ENCODE results near the gene FRMPD4.

Gene FRMPD4

GRCh38 chrX:12139934-12140611 lies 1.8 kb downstream of the FRMPD4 start:
- ChIA-PET POLR2A (no interaction called here), CTCF (no interaction called here)
- no peak for DNase-seq

GRCh38 chrX:12141511-12141910 lies 3.2 kb downstream of the FRMPD4 start:
- no CpG with 5 or more reads among the region's 3 CpGs for WGBS (ENCODE audit: insufficient coverage)
- no peak overlapping the region for H3K4me3 ChIP-seq (ENCODE audit: control insufficient read depth in 1 of 7, extremely low read depth in 1 of 7, insufficient read depth in 4 of 7, low read depth in 2 of 7, low read length in 6 of 7)
- no peak for DNase-seq
- ChIA-PET POLR2A (no interaction called here), CTCF (no interaction called here)
- no peak overlapping the region for H3K27ac ChIP-seq (ENCODE audit: insufficient read depth in 1 of 2, low read depth in 1 of 2, low read length in 2 of 2, poor library complexity in 1 of 2, severe bottlenecking in 2 of 2)
- H3K27me3 ChIP-seq (replicated peaks in 2 of 5; ENCODE audit: control insufficient read depth in 4 of 5, insufficient read depth in 5 of 5, low read length in 4 of 5) = peaks cover 3 to 37% (median 21%) of the 10 kb centered on the region in 5 experiments
- H3K9me3 ChIP-seq (ENCODE audit: control extremely low read depth in 1 of 5, control insufficient read depth in 4 of 5, insufficient read depth in 2 of 5, low read depth in 1 of 5, low read length in 4 of 5) = no peaks in the 10 kb centered on the region
- H3K4me1 ChIP-seq (ENCODE audit: control extremely low read depth in 1 of 4, control insufficient read depth in 4 of 4, insufficient read depth in 4 of 4, low read length in 3 of 4) = no peaks in the 10 kb centered on the region
- no peaks in the 10 kb centered on the region for H3K36me3 ChIP-seq (ENCODE audit: control insufficient read depth in 4 of 4, insufficient read depth in 4 of 4, low read length in 3 of 4)

More at GRCh38 chrX:12139934-12140611, 1.8 kb downstream of the FRMPD4 start:
- H3K36me3 ChIP-seq (ENCODE audit: control insufficient read depth in 4 of 4, insufficient read depth in 4 of 4, low read length in 3 of 4) = no peaks in the 10 kb centered on the region
- H3K9me3 ChIP-seq (ENCODE audit: control extremely low read depth in 1 of 5, control insufficient read depth in 4 of 5, insufficient read depth in 2 of 5, low read depth in 1 of 5, low read length in 4 of 5) = no peaks in the 10 kb centered on the region
- peaks cover 3 to 45% (median 21%) of the 10 kb centered on the region in 5 experiments for H3K27me3 ChIP-seq (replicated peaks in 2 of 5; ENCODE audit: control insufficient read depth in 4 of 5, insufficient read depth in 5 of 5, low read length in 4 of 5)
- 48% methylated on average over 3 of the region's 4 CpGs for WGBS (ENCODE audit: insufficient coverage)
- no peak overlapping the region for H3K27ac ChIP-seq (ENCODE audit: insufficient read depth in 1 of 2, low read depth in 1 of 2, low read length in 2 of 2, poor library complexity in 1 of 2, severe bottlenecking in 2 of 2)
- no peaks in the 10 kb centered on the region for H3K4me1 ChIP-seq (ENCODE audit: control extremely low read depth in 1 of 4, control insufficient read depth in 4 of 4, insufficient read depth in 4 of 4, low read length in 3 of 4)
- H3K4me3 ChIP-seq (ENCODE audit: control insufficient read depth in 1 of 7, extremely low read depth in 1 of 7, insufficient read depth in 4 of 7, low read depth in 2 of 7, low read length in 6 of 7) = no peak overlapping the region

- WGBS (ENCODE audit: insufficient coverage) = 84% methylated on average over 3 of the region's 4 CpGs
Measured at GRCh38 chrX:12142661-12143060, 4.4 kb downstream of the FRMPD4 start.

GRCh38 chrX:12145402-12145801 lies 7.1 kb downstream of the FRMPD4 start:
- no peaks in the 10 kb centered on the region for H3K4me1 ChIP-seq (ENCODE audit: control extremely low read depth in 1 of 4, control insufficient read depth in 4 of 4, insufficient read depth in 4 of 4, low read length in 3 of 4)
- no peaks in the 10 kb centered on the region for H3K9me3 ChIP-seq (ENCODE audit: control extremely low read depth in 1 of 5, control insufficient read depth in 4 of 5, insufficient read depth in 2 of 5, low read depth in 1 of 5, low read length in 4 of 5)
- no peak overlapping the region for H3K4me3 ChIP-seq (ENCODE audit: control insufficient read depth in 1 of 7, extremely low read depth in 1 of 7, insufficient read depth in 4 of 7, low read depth in 2 of 7, low read length in 6 of 7)
- POLR2A ChIA-PET = no interaction called here
- H3K36me3 ChIP-seq (ENCODE audit: control insufficient read depth in 4 of 4, insufficient read depth in 4 of 4, low read length in 3 of 4) = no peaks in the 10 kb centered on the region
- H3K27ac ChIP-seq (ENCODE audit: insufficient read depth in 1 of 2, low read depth in 1 of 2, low read length in 2 of 2, poor library complexity in 1 of 2, severe bottlenecking in 2 of 2) = no peak overlapping the region
- WGBS (ENCODE audit: insufficient coverage) = 78% methylated on average over 1 of the region's 2 CpGs
- H3K27me3 ChIP-seq (replicated peaks in 2 of 5; ENCODE audit: control insufficient read depth in 4 of 5, insufficient read depth in 5 of 5, low read length in 4 of 5) = peaks cover 0 to 3% (median under 1%) of the 10 kb centered on the region in 5 experiments
- CTCF ChIA-PET = no interaction called here
- no peak for DNase-seq

More at GRCh38 chrX:12142661-12143060, 4.4 kb downstream of the FRMPD4 start:
- ChIA-PET CTCF (no interaction called here), POLR2A (no interaction called here)
- Histone ChIP-seq H3K4me3 (ENCODE audit: control insufficient read depth in 1 of 7, extremely low read depth in 1 of 7, insufficient read depth in 4 of 7, low read depth in 2 of 7, low read length in 6 of 7) (no peak overlapping the region), H3K36me3 (ENCODE audit: control insufficient read depth in 4 of 4, insufficient read depth in 4 of 4, low read length in 3 of 4) (no peaks in the 10 kb centered on the region), H3K4me1 (ENCODE audit: control extremely low read depth in 1 of 4, control insufficient read depth in 4 of 4, insufficient read depth in 4 of 4, low read length in 3 of 4) (no peaks in the 10 kb centered on the region), H3K9me3 (ENCODE audit: control extremely low read depth in 1 of 5, control insufficient read depth in 4 of 5, insufficient read depth in 2 of 5, low read depth in 1 of 5, low read length in 4 of 5) (no peaks in the 10 kb centered on the region), H3K27me3 (replicated peaks in 2 of 5; ENCODE audit: control insufficient read depth in 4 of 5, insufficient read depth in 5 of 5, low read length in 4 of 5) (peaks cover 3 to 28% (median 19%) of the 10 kb centered on the region in 5 experiments), H3K27ac (ENCODE audit: insufficient read depth in 1 of 2, low read depth in 1 of 2, low read length in 2 of 2, poor library complexity in 1 of 2, severe bottlenecking in 2 of 2) (no peak overlapping the region)
- no peak for DNase-seq

GRCh38 chrX:12149670-12150407 lies 11.6 kb downstream of the FRMPD4 start:
- CTCF ChIA-PET = no interaction called here
- H3K4me1 ChIP-seq (ENCODE audit: control extremely low read depth in 1 of 4, control insufficient read depth in 4 of 4, insufficient read depth in 4 of 4, low read length in 3 of 4) = no peaks in the 10 kb centered on the region
- no peaks in the 10 kb centered on the region for H3K36me3 ChIP-seq (ENCODE audit: control insufficient read depth in 4 of 4, insufficient read depth in 4 of 4, low read length in 3 of 4)
- H3K27me3 ChIP-seq (replicated peaks in 2 of 5; ENCODE audit: control insufficient read depth in 4 of 5, insufficient read depth in 5 of 5, low read length in 4 of 5) = no peaks in the 10 kb centered on the region
- 92% methylated on average over 3 of the region's 4 CpGs for WGBS (ENCODE audit: insufficient coverage)
- no peak overlapping the region for H3K4me3 ChIP-seq (ENCODE audit: control insufficient read depth in 1 of 7, extremely low read depth in 1 of 7, insufficient read depth in 4 of 7, low read depth in 2 of 7, low read length in 6 of 7)
- H3K27ac ChIP-seq (ENCODE audit: insufficient read depth in 1 of 2, low read depth in 1 of 2, low read length in 2 of 2, poor library complexity in 1 of 2, severe bottlenecking in 2 of 2) = no peak overlapping the region
- no peak for DNase-seq
- POLR2A ChIA-PET = no interaction called here
- H3K9me3 ChIP-seq (ENCODE audit: control extremely low read depth in 1 of 5, control insufficient read depth in 4 of 5, insufficient read depth in 2 of 5, low read depth in 1 of 5, low read length in 4 of 5) = no peaks in the 10 kb centered on the region

- H3K4me3 ChIP-seq (ENCODE audit: control insufficient read depth in 1 of 7, extremely low read depth in 1 of 7, insufficient read depth in 4 of 7, low read depth in 2 of 7, low read length in 6 of 7) = no peak overlapping the region
- CTCF ChIA-PET = no interaction called here
- no peak overlapping the region for H3K27ac ChIP-seq (ENCODE audit: insufficient read depth in 1 of 2, low read depth in 1 of 2, low read length in 2 of 2, poor library complexity in 1 of 2, severe bottlenecking in 2 of 2)
- H3K4me1 ChIP-seq (ENCODE audit: control extremely low read depth in 1 of 4, control insufficient read depth in 4 of 4, insufficient read depth in 4 of 4, low read length in 3 of 4) = no peaks in the 10 kb centered on the region
- POLR2A ChIA-PET = no interaction called here
- 100% methylated on average over 1 of the region's 4 CpGs for WGBS (ENCODE audit: insufficient coverage)
- H3K36me3 ChIP-seq (ENCODE audit: control insufficient read depth in 4 of 4, insufficient read depth in 4 of 4, low read length in 3 of 4) = no peaks in the 10 kb centered on the region
- H3K27me3 ChIP-seq (replicated peaks in 2 of 5; ENCODE audit: control insufficient read depth in 4 of 5, insufficient read depth in 5 of 5, low read length in 4 of 5) = no peaks in the 10 kb centered on the region
- DNase-seq = no peak
- H3K9me3 ChIP-seq (ENCODE audit: control extremely low read depth in 1 of 5, control insufficient read depth in 4 of 5, insufficient read depth in 2 of 5, low read depth in 1 of 5, low read length in 4 of 5) = no peaks in the 10 kb centered on the region
Measured at GRCh38 chrX:12153317-12153716, 15.0 kb downstream of the FRMPD4 start.

GRCh38 chrX:12153741-12154140 lies 15.5 kb downstream of the FRMPD4 start:
- WGBS (ENCODE audit: insufficient coverage) = 60% methylated on average over 1 of the region's 1 CpG
- no peak for DNase-seq
- Histone ChIP-seq H3K4me3 (ENCODE audit: control insufficient read depth in 1 of 7, extremely low read depth in 1 of 7, insufficient read depth in 4 of 7, low read depth in 2 of 7, low read length in 6 of 7) (no peak overlapping the region), H3K27me3 (replicated peaks in 2 of 5; ENCODE audit: control insufficient read depth in 4 of 5, insufficient read depth in 5 of 5, low read length in 4 of 5) (no peaks in the 10 kb centered on the region), H3K36me3 (ENCODE audit: control insufficient read depth in 4 of 4, insufficient read depth in 4 of 4, low read length in 3 of 4) (no peaks in the 10 kb centered on the region), H3K4me1 (ENCODE audit: control extremely low read depth in 1 of 4, control insufficient read depth in 4 of 4, insufficient read depth in 4 of 4, low read length in 3 of 4) (no peaks in the 10 kb centered on the region), H3K9me3 (ENCODE audit: control extremely low read depth in 1 of 5, control insufficient read depth in 4 of 5, insufficient read depth in 2 of 5, low read depth in 1 of 5, low read length in 4 of 5) (no peaks in the 10 kb centered on the region), H3K27ac (ENCODE audit: insufficient read depth in 1 of 2, low read depth in 1 of 2, low read length in 2 of 2, poor library complexity in 1 of 2, severe bottlenecking in 2 of 2) (no peak overlapping the region)
- ChIA-PET CTCF (no interaction called here), POLR2A (no interaction called here)

All from common myeloid progenitor, CD34-positive (primary cell).